Measurements from ENCODE around the gene TMEM109.

Gene TMEM109

GRCh38 chr11:60971520-60971919 lies 57.6 kb downstream of the TMEM109 start, which contains the start of gene CD6:
Gene CD6, plus strand, starts transcription at chr11:60971680. Its CDS starts 186 bp downstream, at chr11:60971866.
- TF ChIP-seq, protein P1, sequence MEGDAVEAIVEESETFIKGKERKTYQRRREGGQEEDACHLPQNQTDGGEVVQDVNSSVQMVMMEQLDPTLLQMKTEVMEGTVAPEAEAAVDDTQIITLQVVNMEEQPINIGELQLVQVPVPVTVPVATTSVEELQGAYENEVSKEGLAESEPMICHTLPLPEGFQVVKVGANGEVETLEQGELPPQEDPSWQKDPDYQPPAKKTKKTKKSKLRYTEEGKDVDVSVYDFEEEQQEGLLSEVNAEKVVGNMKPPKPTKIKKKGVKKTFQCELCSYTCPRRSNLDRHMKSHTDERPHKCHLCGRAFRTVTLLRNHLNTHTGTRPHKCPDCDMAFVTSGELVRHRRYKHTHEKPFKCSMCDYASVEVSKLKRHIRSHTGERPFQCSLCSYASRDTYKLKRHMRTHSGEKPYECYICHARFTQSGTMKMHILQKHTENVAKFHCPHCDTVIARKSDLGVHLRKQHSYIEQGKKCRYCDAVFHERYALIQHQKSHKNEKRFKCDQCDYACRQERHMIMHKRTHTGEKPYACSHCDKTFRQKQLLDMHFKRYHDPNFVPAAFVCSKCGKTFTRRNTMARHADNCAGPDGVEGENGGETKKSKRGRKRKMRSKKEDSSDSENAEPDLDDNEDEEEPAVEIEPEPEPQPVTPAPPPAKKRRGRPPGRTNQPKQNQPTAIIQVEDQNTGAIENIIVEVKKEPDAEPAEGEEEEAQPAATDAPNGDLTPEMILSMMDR (IDR thresholded peaks at IDR 0.05), result no peak

GRCh38 chr11:60972182-60973030 lies 58.4 kb downstream of the TMEM109 start:
- TF ChIP-seq, protein P1 (IDR thresholded peaks at IDR 0.05), result no peak

All from LNCAP (cell line).